H9 (cell line): ENCODE measurements around the gene MRPS23. TPM values are rescaled to one million over a fixed set of nuclear protein-coding genes. Genes with fewer than 3 reads are reported as not detected.
A peak's percentile ranks its signal among the peaks of the same experiment; 100 is the strongest.

ENCODE experiments used
- DNase-seq: peaks from one replicate; pipeline ENCODE4 v3.0.0-alpha.2; 2017
- H2AFZ ChIP-seq: one replicate; pipeline ENCODE4 v1.6.1; 2013; ENCODE audit warnings: mild to moderate bottlenecking, low read length, control low read depth, moderate library complexity
- H2AK5ac ChIP-seq: 2 replicates; pipeline ENCODE4 v1.6.1; 2013; ENCODE audit warnings: low read length, control low read depth, mixed read lengths; ENCODE audit not compliant: insufficient read length
- H2BK120ac ChIP-seq: one replicate; pipeline ENCODE4 v1.6.1; 2013; ENCODE audit warnings: low read depth, mild to moderate bottlenecking, low read length, control low read depth, inconsistent platforms; ENCODE audit not compliant: poor library complexity, severe bottlenecking
- H2BK12ac ChIP-seq: 2 replicates; pipeline ENCODE4 v1.6.1; 2013; ENCODE audit warnings: low read length, control low read depth, mixed read lengths, low read depth; ENCODE audit not compliant: insufficient read length
- H2BK15ac ChIP-seq: 2 replicates; pipeline ENCODE4 v1.6.1; 2013; ENCODE audit warnings: low read depth, low read length, control low read depth
- H2BK20ac ChIP-seq: one replicate; pipeline ENCODE4 v1.6.1; 2013; ENCODE audit warnings: low read depth, mild to moderate bottlenecking, low read length, control low read depth, inconsistent platforms; ENCODE audit not compliant: poor library complexity, severe bottlenecking
- H2BK5ac ChIP-seq: 2 replicates; pipeline ENCODE4 v1.6.1; 2013; ENCODE audit warnings: low read length, control low read depth, mixed read lengths; ENCODE audit not compliant: insufficient read length
- H3K14ac ChIP-seq: 2 replicates; pipeline ENCODE4 v1.6.1; 2013; ENCODE audit warnings: low read length, control low read depth; ENCODE audit not compliant: insufficient read depth
- H3K18ac ChIP-seq: 2 replicates; pipeline ENCODE4 v1.6.1; 2013; ENCODE audit warnings: low read depth, mild to moderate bottlenecking, mixed read lengths, low read length, control low read depth; ENCODE audit not compliant: insufficient read length
- H3K23ac ChIP-seq: 2 replicates; pipeline ENCODE4 v1.6.1; 2013; ENCODE audit warnings: low read length, control low read depth, mixed read lengths, low read depth; ENCODE audit not compliant: insufficient read length
- H3K23me2 ChIP-seq: 2 replicates; pipeline ENCODE4 v1.6.1; 2013; ENCODE audit warnings: low read depth, mild to moderate bottlenecking, mixed read lengths, low read length, control low read depth; ENCODE audit not compliant: insufficient read length, poor library complexity, severe bottlenecking
- H3K27ac ChIP-seq: 2 replicates; pipeline ENCODE4 v1.5.1; 2013; ENCODE audit warnings: low read length, control low read depth, mixed read lengths, low read depth; ENCODE audit not compliant: insufficient read length
- H3K27me3 ChIP-seq: 2 replicates; pipeline ENCODE4 v1.6.1; 2013; ENCODE audit warnings: low read length, control low read depth, inconsistent platforms; ENCODE audit not compliant: insufficient read depth
- H3K4ac ChIP-seq: 2 replicates; pipeline ENCODE4 v1.6.1; 2013; ENCODE audit warnings: low read depth, mild to moderate bottlenecking, control low read depth, inconsistent platforms, low read length, moderate library complexity
- H3K4me1 ChIP-seq: 2 replicates; pipeline ENCODE4 v1.6.1; 2013; ENCODE audit warnings: low read length, control low read depth, inconsistent platforms; ENCODE audit not compliant: insufficient read depth
- H3K4me2 ChIP-seq: 2 replicates; pipeline ENCODE4 v1.6.1; 2013; ENCODE audit warnings: low read length, control low read depth, mixed read lengths; ENCODE audit not compliant: insufficient read length, insufficient read depth
- H3K56ac ChIP-seq: 2 replicates; pipeline ENCODE4 v1.6.1; 2013; ENCODE audit warnings: low read depth, mild to moderate bottlenecking, mixed read lengths, low read length, control low read depth; ENCODE audit not compliant: insufficient read length
- H3K79me1 ChIP-seq: 2 replicates; pipeline ENCODE4 v1.6.1; 2013; ENCODE audit warnings: low read depth, mild to moderate bottlenecking, moderate library complexity, low read length, control low read depth, inconsistent platforms; ENCODE audit not compliant: insufficient read depth, poor library complexity, severe bottlenecking
- H3K79me2 ChIP-seq: 2 replicates; pipeline ENCODE4 v1.6.1; 2013; ENCODE audit warnings: low read length, control low read depth, inconsistent platforms; ENCODE audit not compliant: insufficient read depth
- H3K9ac ChIP-seq: 2 replicates; pipeline ENCODE4 v1.6.1; 2013; ENCODE audit warnings: low read length, control low read depth, mixed read lengths; ENCODE audit not compliant: insufficient read length; ENCODE audit errors: extremely low read depth
- H3K9me3 ChIP-seq: one replicate; pipeline ENCODE4 v1.6.1; 2013; ENCODE audit warnings: low read depth, low read length, inconsistent platforms; ENCODE audit not compliant: control insufficient read depth
- H3T11ph ChIP-seq: one replicate; pipeline ENCODE4 v1.6.1; 2013; ENCODE audit warnings: mild to moderate bottlenecking, low read length, control low read depth, inconsistent platforms
- H4K20me1 ChIP-seq: one replicate; pipeline ENCODE4 v1.6.1; 2013; ENCODE audit not compliant: control insufficient read depth, insufficient read length, insufficient read depth
- H4K5ac ChIP-seq: 2 replicates; pipeline ENCODE4 v1.6.1; 2013; ENCODE audit warnings: low read depth, mild to moderate bottlenecking, mixed read lengths, low read length, control low read depth; ENCODE audit not compliant: insufficient read length
- H4K8ac ChIP-seq: replicated peaks from 2 replicates; pipeline ENCODE4 v1.6.1; 2013; ENCODE audit warnings: low read length, control low read depth, mixed read lengths, low read depth; ENCODE audit not compliant: insufficient read length
- H4K91ac ChIP-seq: 2 replicates; pipeline ENCODE4 v1.6.1; 2013; ENCODE audit warnings: low read depth, mild to moderate bottlenecking, moderate library complexity, mixed read lengths, low read length, control low read depth; ENCODE audit not compliant: insufficient read length
- H3K27ac Mint-ChIP-seq, 3 experiments: 2 replicates in 2 of 3; 3 replicates in 1 of 3; pipeline ENCODE4 v1.8.0; 2020 to 2021; ENCODE audit warnings: mixed read lengths in 3 of 3, mild to moderate bottlenecking in 1 of 3, moderate library complexity in 1 of 3
- H3K27me3 Mint-ChIP-seq: 2 replicates; pipeline ENCODE4 v1.8.0; 2021; ENCODE audit warnings: low read depth, mild to moderate bottlenecking, moderate library complexity, mixed read lengths
- H3K36me3 Mint-ChIP-seq, 3 experiments: 2 replicates in 2 of 3; 3 replicates in 1 of 3; pipeline ENCODE4 v1.8.0; 2020 to 2021; ENCODE audit warnings: low read depth in 3 of 3, mixed read lengths in 3 of 3; ENCODE audit not compliant: insufficient read depth in 1 of 3
- H3K4me1 Mint-ChIP-seq, 2 experiments: 2 replicates each; pipeline ENCODE4 v1.8.0; 2020; ENCODE audit warnings: mixed read lengths in 2 of 2
- H3K4me3 Mint-ChIP-seq, 2 experiments: 2 replicates in 1 of 2; 3 replicates in 1 of 2; pipeline ENCODE4 v1.8.0; 2020 to 2021; ENCODE audit warnings: mild to moderate bottlenecking in 2 of 2, mixed read lengths in 2 of 2, moderate library complexity in 1 of 2
- H3K9me3 Mint-ChIP-seq, 2 experiments: 2 replicates in 1 of 2; 3 replicates in 1 of 2; pipeline ENCODE4 v1.8.0; 2020; ENCODE audit warnings: mild to moderate bottlenecking in 2 of 2, mixed read lengths in 2 of 2, moderate library complexity in 1 of 2
- WGBS: extraction: QIAGEN DNeasy Blood & Tissue Kit; methylation state at CpG from one replicate; pipeline ENCODE4 v1.1.7; 2013; ENCODE audit warnings: missing lambda C conversion rate, low lambda C conversion rate, mixed read lengths; ENCODE audit not compliant: insufficient read length; ENCODE audit errors: extremely low coverage; 5-methylcytosine and 5-hydroxymethylcytosine counted together
- total RNA-seq: library from RNA; stranded (reverse); gene quantifications from 2 replicates; pipeline ENCODE4 v1.2.1, GENCODE V29; 2021
- TF ChIP-seq, protein P1 (sequence below): fragments of 200-600 bp; sonication (generic); conservative IDR thresholded peaks from 3 replicates; pipeline ENCODE4 v1.8.0; 2021; ENCODE audit warnings: antibody characterized with exemption, mild to moderate bottlenecking

Gene MRPS23
- total RNA-seq, 1 experiment from 2014 or later: 62.0 TPM

DNA sequence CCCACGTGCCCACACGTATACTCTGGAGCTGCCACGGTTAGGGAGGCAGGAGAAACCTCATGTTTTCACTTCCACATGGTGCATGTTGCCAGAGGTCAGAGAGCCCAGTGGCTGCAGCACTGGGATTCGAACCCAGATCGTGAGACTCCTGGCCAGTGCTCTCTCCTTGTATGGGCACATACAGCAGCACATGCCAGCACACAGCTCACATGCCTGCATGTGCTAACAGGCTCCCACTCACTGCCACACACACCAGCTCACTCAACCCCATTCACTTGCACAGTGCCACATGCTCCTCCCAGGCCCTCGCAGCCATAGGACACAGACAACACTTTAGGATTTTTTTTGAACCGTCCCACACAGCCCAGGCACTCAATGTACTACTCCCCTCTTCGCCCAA, 49.5 kb upstream of the MRPS23 start:
- Mint-ChIP-seq H3K9me3 (no peaks in the 10 kb centered on the region; a peak in 1 of 5 replicates), H3K36me3 (no peaks in the 10 kb centered on the region), H3K4me1 (peaks cover 40 to 50% of the 10 kb centered on the region in 2 experiments), H3K4me3 (peak overlapping the region in 1 of 2 experiments; percentile 43; a peak in 1 of 5 replicates), H3K27me3 (no peaks in the 10 kb centered on the region), H3K27ac (peak overlapping the region; percentile 40 to 96 (median 80))
- DNase-seq: no peak
- Histone ChIP-seq H3T11ph (no peak overlapping the region), H3K79me2 (no peaks in the 10 kb centered on the region), H3K4me1 (no peaks in the 10 kb centered on the region; the same call in 1 of the 2 replicates), H3K9ac (no peak overlapping the region), H3K4me2 (no peak overlapping the region), H2AFZ (no peak overlapping the region), H3K4ac (no peak overlapping the region), H3K79me1 (no peaks in the 10 kb centered on the region), H3K27ac (no peak overlapping the region), H2AK5ac (no peak overlapping the region), H2BK5ac (no peak overlapping the region), H4K5ac (no peak overlapping the region), H4K20me1 (no peaks in the 10 kb centered on the region), H2BK20ac (no peak overlapping the region), H3K18ac (no peak overlapping the region), H3K56ac (no peak overlapping the region), H4K8ac (no peak overlapping the region), H2BK15ac (no peak overlapping the region), H3K14ac (no peak overlapping the region), H2BK120ac (no peak overlapping the region), H4K91ac (no peak overlapping the region), H3K23me2 (no peaks in the 10 kb centered on the region), H2BK12ac (no peak overlapping the region), H3K27me3 (no peaks in the 10 kb centered on the region), H3K9me3 (no peaks in the 10 kb centered on the region), H3K23ac (no peak overlapping the region)
- WGBS: no CpG with 5 or more reads among the region's 8 CpGs
- TF ChIP-seq, protein P1, sequence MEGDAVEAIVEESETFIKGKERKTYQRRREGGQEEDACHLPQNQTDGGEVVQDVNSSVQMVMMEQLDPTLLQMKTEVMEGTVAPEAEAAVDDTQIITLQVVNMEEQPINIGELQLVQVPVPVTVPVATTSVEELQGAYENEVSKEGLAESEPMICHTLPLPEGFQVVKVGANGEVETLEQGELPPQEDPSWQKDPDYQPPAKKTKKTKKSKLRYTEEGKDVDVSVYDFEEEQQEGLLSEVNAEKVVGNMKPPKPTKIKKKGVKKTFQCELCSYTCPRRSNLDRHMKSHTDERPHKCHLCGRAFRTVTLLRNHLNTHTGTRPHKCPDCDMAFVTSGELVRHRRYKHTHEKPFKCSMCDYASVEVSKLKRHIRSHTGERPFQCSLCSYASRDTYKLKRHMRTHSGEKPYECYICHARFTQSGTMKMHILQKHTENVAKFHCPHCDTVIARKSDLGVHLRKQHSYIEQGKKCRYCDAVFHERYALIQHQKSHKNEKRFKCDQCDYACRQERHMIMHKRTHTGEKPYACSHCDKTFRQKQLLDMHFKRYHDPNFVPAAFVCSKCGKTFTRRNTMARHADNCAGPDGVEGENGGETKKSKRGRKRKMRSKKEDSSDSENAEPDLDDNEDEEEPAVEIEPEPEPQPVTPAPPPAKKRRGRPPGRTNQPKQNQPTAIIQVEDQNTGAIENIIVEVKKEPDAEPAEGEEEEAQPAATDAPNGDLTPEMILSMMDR: no peak
